GM12892 (cell line): Measurements from ENCODE around the gene RAB20.

Experiments
- DNase-seq: peaks from one replicate; pipeline ENCODE4 v3.0.0; 2011; ENCODE audit not compliant: insufficient read length
- FAIRE-seq: peaks from 2 replicates; lab custom pipeline; 2011; peaks lifted over from hg19 to GRCh38; lab: Jason Lieb, UNC
- POLR2A ChIP-seq: IDR thresholded peaks from 2 replicates; pipeline ENCODE4 v1.6.1; 2011; ENCODE audit warnings: low read depth, low read length, control low read depth
- POLR2AphosphoS5 ChIP-seq: IDR thresholded peaks from 2 replicates; pipeline ENCODE4 v1.6.1; 2011; ENCODE audit warnings: low read depth, low read length, control low read depth
- TAF1 ChIP-seq: IDR thresholded peaks from 2 replicates; pipeline ENCODE4 v1.6.1; 2011; ENCODE audit warnings: low read depth, mild to moderate bottlenecking, control low read depth, low read length, borderline replicate concordance

Gene RAB20

DNA sequence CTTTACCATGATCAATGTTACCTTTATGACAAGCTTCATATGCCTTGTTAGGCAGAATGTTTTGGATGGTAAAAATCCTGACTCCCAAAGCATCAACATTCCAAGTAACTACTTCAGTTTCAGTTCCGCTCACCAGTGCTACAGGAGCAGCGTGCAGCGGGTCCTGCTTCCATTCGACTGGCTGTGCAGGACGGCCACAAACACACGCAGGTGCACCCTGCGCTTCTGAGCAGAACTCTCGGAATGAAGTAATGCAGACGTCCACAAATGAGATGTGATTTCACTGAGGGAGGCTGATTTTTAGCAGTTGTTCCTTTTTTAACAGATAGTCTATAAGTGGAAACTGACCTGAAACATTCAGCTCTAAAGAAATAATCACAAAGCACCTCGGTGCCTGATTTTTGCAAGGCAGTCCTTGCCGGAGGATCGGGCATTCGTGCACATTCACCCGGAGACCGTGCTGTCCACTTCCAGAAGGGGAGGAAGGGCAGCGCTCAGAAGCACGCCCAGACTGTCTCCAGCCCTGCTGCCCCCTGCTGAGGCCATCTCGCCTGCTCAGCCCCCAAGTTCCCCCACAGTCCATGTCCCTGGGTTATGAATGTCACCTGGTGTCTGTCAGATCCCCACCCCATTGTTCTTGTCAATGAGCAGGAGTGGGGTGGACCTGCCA, 85.8 kb downstream of the RAB20 start:
- TF ChIP-seq POLR2A, result no peak
- TF ChIP-seq TAF1, result no peak
- TF ChIP-seq POLR2AphosphoS5, result no peak
- FAIRE-seq (no peak), DNase-seq (no peak)

DNA sequence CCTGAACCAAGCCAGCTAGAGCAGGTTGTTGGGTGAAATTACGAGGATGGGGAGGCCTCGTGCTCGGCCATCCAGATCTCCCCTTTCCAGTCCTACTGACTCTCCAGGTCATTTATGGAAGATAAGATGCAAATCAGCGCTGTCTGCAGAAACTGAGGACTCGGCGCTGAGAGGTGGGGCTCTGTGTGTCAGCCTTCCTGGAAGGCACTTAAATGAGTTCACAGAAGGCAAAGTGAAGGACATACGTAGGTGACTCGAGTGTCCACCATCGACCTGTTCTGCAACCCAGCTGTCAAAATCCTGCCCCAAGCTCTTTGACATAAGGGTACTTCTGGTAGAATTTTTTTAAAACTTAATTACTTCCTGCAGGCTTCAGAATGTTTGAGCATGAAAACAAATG, 86.4 kb downstream of the RAB20 start:
- FAIRE-seq, result no peak
- DNase-seq, result no peak
- TF ChIP-seq POLR2AphosphoS5 (no peak), TAF1 (no peak), POLR2A (no peak)

DNA sequence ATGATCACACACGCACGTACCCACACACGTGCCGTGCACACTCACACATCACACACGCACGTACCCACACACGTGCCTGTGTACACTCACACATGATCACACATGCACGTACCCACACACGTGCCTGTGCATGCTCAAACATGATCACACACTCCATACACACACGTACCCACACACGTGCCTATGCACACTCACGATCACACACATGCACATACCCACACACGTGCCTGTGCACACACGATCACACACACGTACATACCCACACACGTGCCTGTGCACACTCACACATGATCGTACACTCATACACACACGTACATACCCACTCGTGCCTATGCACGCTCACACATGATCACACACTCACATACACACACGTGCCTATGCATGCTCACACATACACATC, 86.8 kb downstream of the RAB20 start:
- no peak for TF ChIP-seq POLR2A
- TF ChIP-seq TAF1, result no peak
- TF ChIP-seq POLR2AphosphoS5, result no peak
- DNase-seq (no peak), FAIRE-seq (peak; percentile 84)
